ENCODE results near the gene VSIG10L. TPM values are rescaled to one million over a fixed set of nuclear protein-coding genes. Genes with fewer than 3 reads are reported as not detected.

VSIG10L gene
- total RNA-seq, 2 donors from 2014 or later, result 3.0 to 6.4 TPM

GRCh38 chr19:51305479-51305878, 36.5 kb downstream of the VSIG10L start:
- Mint-ChIP-seq H3K9me3 (peaks cover 13 to 35% of the 10 kb centered on the region in 2 donors), H3K36me3 (peaks cover 16 to 27% of the 10 kb centered on the region in 2 donors), H3K27ac (no peak overlapping the region)
- no peak for DNase-seq (ENCODE audit: low spot score in 2 of 2)
- ATAC-seq, result no peak

- ATAC-seq (no peak), DNase-seq (ENCODE audit: low spot score in 2 of 2) (no peak)
- H3K9me3 Mint-ChIP-seq, result peaks cover 4 to 21% of the 10 kb centered on the region in 2 donors
- H3K27ac Mint-ChIP-seq, result no peak overlapping the region
- peaks cover 6% of the 10 kb centered on the region in 2 donors for H3K36me3 Mint-ChIP-seq
Observed at GRCh38 chr19:51301266-51301665, 40.7 kb downstream of the VSIG10L start.

- DNase-seq (ENCODE audit: low spot score in 2 of 2), result no peak
- Mint-ChIP-seq H3K36me3 (no peaks in the 10 kb centered on the region), H3K9me3 (peaks cover 0 to 5% of the 10 kb centered on the region in 2 donors), H3K27ac (no peak overlapping the region)
- no peak for ATAC-seq
Observed at GRCh38 chr19:51297406-51297805, 44.5 kb downstream of the VSIG10L start.

GRCh38 chr19:51296336-51297093, 45.4 kb downstream of the VSIG10L start:
- H3K9me3 Mint-ChIP-seq, result peaks cover 0 to 2% of the 10 kb centered on the region in 2 donors
- ATAC-seq (no peak), DNase-seq (ENCODE audit: low spot score in 2 of 2) (no peak)
- no peak overlapping the region for H3K27ac Mint-ChIP-seq
- H3K36me3 Mint-ChIP-seq, result no peaks in the 10 kb centered on the region

- H3K9me3 Mint-ChIP-seq, result no peaks in the 10 kb centered on the region
- DNase-seq (ENCODE audit: low spot score in 2 of 2) (no peak), ATAC-seq (no peak)
- peak overlapping the region in 1 of 2 donors; percentile 55 for H3K27ac Mint-ChIP-seq
- no peaks in the 10 kb centered on the region for H3K36me3 Mint-ChIP-seq
Observed at GRCh38 chr19:51295382-51296126, 46.4 kb downstream of the VSIG10L start.

- ATAC-seq, result no peak
Observed at GRCh38 chr19:51294977-51295375, 47.0 kb downstream of the VSIG10L start.

GRCh38 chr19:51294211-51294976, 47.5 kb downstream of the VSIG10L start:
- no peaks in the 10 kb centered on the region for H3K36me3 Mint-ChIP-seq
- ATAC-seq, result no peak
- no peak overlapping the region for H3K27ac Mint-ChIP-seq
- no peaks in the 10 kb centered on the region for H3K9me3 Mint-ChIP-seq
- no peak for DNase-seq (ENCODE audit: low spot score in 2 of 2)

More at GRCh38 chr19:51294977-51295375, 47.0 kb downstream of the VSIG10L start:
- Mint-ChIP-seq H3K36me3 (no peaks in the 10 kb centered on the region), H3K9me3 (no peaks in the 10 kb centered on the region), H3K27ac (no peak overlapping the region)
- no peak for DNase-seq (ENCODE audit: low spot score in 2 of 2)

GRCh38 chr19:51293571-51294210, 48.2 kb downstream of the VSIG10L start:
- Mint-ChIP-seq H3K9me3 (no peaks in the 10 kb centered on the region), H3K27ac (no peak overlapping the region), H3K36me3 (no peaks in the 10 kb centered on the region)
- ATAC-seq, result no peak
- DNase-seq (ENCODE audit: low spot score in 2 of 2), result no peak

GRCh38 chr19:51292971-51293370, 49.0 kb downstream of the VSIG10L start:
- Mint-ChIP-seq H3K27ac (no peak overlapping the region), H3K9me3 (no peaks in the 10 kb centered on the region), H3K36me3 (no peaks in the 10 kb centered on the region)
- DNase-seq (ENCODE audit: low spot score in 2 of 2), result no peak
- no peak for ATAC-seq

- no peak overlapping the region for H3K27ac Mint-ChIP-seq
- ATAC-seq (no peak), DNase-seq (ENCODE audit: low spot score in 2 of 2) (no peak)
- H3K36me3 Mint-ChIP-seq, result no peaks in the 10 kb centered on the region
- no peaks in the 10 kb centered on the region for H3K9me3 Mint-ChIP-seq
Observed at GRCh38 chr19:51289635-51290034, 52.3 kb downstream of the VSIG10L start.

- DNase-seq (ENCODE audit: low spot score in 2 of 2), result no peak
- Mint-ChIP-seq H3K9me3 (no peaks in the 10 kb centered on the region), H3K36me3 (no peaks in the 10 kb centered on the region), H3K27ac (no peak overlapping the region)
- no peak for ATAC-seq
Observed at GRCh38 chr19:51285682-51286081, 56.3 kb downstream of the VSIG10L start.

- no peak for ATAC-seq
- Mint-ChIP-seq H3K36me3 (no peaks in the 10 kb centered on the region), H3K9me3 (peaks cover 5% of the 10 kb centered on the region in 2 donors), H3K27ac (no peak overlapping the region)
- DNase-seq (ENCODE audit: low spot score in 2 of 2), result no peak
Observed at GRCh38 chr19:51282335-51282734, 59.6 kb downstream of the VSIG10L start.

Other genes starting within 250 kb of the VSIG10L start
- 10 to 100 TPM in 1 of 2 donors, 1 to 10 TPM in 1; 9.8 to 11.2 TPM for gene CTU1, start 233.7 kb downstream of the VSIG10L start, total RNA-seq
- gene SIGLEC9, start 217.2 kb downstream of the VSIG10L start, total RNA-seq, result 1 to 10 TPM in 1 of 2 donors, under 1 TPM in 1; 0.87 to 1.1 TPM
- gene SIGLEC7, start 199.8 kb downstream of the VSIG10L start, total RNA-seq, result under 1 TPM in 1 of 2 donors, not detected in 1; 0.34 TPM
- gene CD33, start 117.1 kb downstream of the VSIG10L start, total RNA-seq, result 1 to 10 TPM in 1 of 2 donors, under 1 TPM in 1; 0.91 to 2.9 TPM
- not detected for gene SIGLECL1, start 91.1 kb downstream of the VSIG10L start, total RNA-seq
- gene IGLON5, start 30.5 kb downstream of the VSIG10L start, total RNA-seq, result under 1 TPM in 1 of 2 donors, not detected in 1; 0.16 TPM
- 100 to 1,000 TPM; 147 to 153 TPM for gene ETFB, start 24.2 kb upstream of the VSIG10L start, total RNA-seq
- gene CLDND2, start 26.9 kb upstream of the VSIG10L start, total RNA-seq, result 1 to 10 TPM; 1.8 to 4.7 TPM
- 10 to 100 TPM; 63.9 to 92.4 TPM for gene NKG7, start 30.5 kb upstream of the VSIG10L start, total RNA-seq
- gene LIM2, start 45.8 kb upstream of the VSIG10L start, total RNA-seq, result 1 to 10 TPM in 1 of 2 donors, not detected in 1; 1.2 TPM
- gene C19orf84, start 48.5 kb upstream of the VSIG10L start, total RNA-seq, result not detected
- under 1 TPM in 1 of 2 donors, not detected in 1; 0.32 TPM for gene SIGLEC10, start 75.5 kb upstream of the VSIG10L start, total RNA-seq
- not detected for gene SIGLEC8, start 116.3 kb upstream of the VSIG10L start, total RNA-seq
- not detected for gene CEACAM18, start 136.4 kb upstream of the VSIG10L start, total RNA-seq
- 1 to 10 TPM in 1 of 2 donors, not detected in 1; 1.4 TPM for gene SIGLEC12, start 159.7 kb upstream of the VSIG10L start, total RNA-seq
- gene SIGLEC6, start 189.5 kb upstream of the VSIG10L start, total RNA-seq, result not detected
- 10 to 100 TPM; 11.3 to 14.2 TPM for gene ZNF175, start 229.1 kb upstream of the VSIG10L start, total RNA-seq